ENCODE results near the gene NTMT1.

NTMT1 gene

GRCh38 chr9:129602598-129603415, 23.2 kb upstream of the NTMT1 start:
- H3K79me2 ChIP-seq, result no peaks in the 10 kb centered on the region
- no peak overlapping the region for H3K4me3 ChIP-seq (ENCODE audit: low read depth, low read length)
- no peak overlapping the region for H3K9ac ChIP-seq
- no peak overlapping the region for H2AFZ ChIP-seq
- no peak for TF ChIP-seq CTCF (IDR thresholded peaks at IDR 0.05)
- H3K27ac ChIP-seq, result no peak overlapping the region
- no peaks in the 10 kb centered on the region for H3K4me1 ChIP-seq
- no peak overlapping the region for H3K4me2 ChIP-seq (ENCODE audit: low read length)
- no peaks in the 10 kb centered on the region for H3K9me3 ChIP-seq (ENCODE audit: control insufficient read depth, low read length)
- no peaks in the 10 kb centered on the region for H3K27me3 ChIP-seq (ENCODE audit: control insufficient read depth, insufficient read depth, low read length)
- H3K36me3 ChIP-seq (ENCODE audit: control insufficient read depth, insufficient read depth, low read length), result no peaks in the 10 kb centered on the region

GRCh38 chr9:129604056-129604765, 21.8 kb upstream of the NTMT1 start:
- H3K27ac ChIP-seq, result no peak overlapping the region
- H3K4me3 ChIP-seq (ENCODE audit: low read depth, low read length), result no peak overlapping the region
- H3K36me3 ChIP-seq (ENCODE audit: control insufficient read depth, insufficient read depth, low read length), result no peaks in the 10 kb centered on the region
- H3K79me2 ChIP-seq, result no peaks in the 10 kb centered on the region
- H3K9me3 ChIP-seq (ENCODE audit: control insufficient read depth, low read length), result no peaks in the 10 kb centered on the region
- no peak overlapping the region for H3K9ac ChIP-seq
- peaks cover 5% of the 10 kb centered on the region for H3K4me1 ChIP-seq
- H2AFZ ChIP-seq, result no peak overlapping the region
- H3K27me3 ChIP-seq (ENCODE audit: control insufficient read depth, insufficient read depth, low read length), result no peaks in the 10 kb centered on the region
- H3K4me2 ChIP-seq (ENCODE audit: low read length), result no peak overlapping the region
- no peak for TF ChIP-seq CTCF (IDR thresholded peaks at IDR 0.05)

- H3K9ac ChIP-seq, result no peak overlapping the region
- no peak overlapping the region for H2AFZ ChIP-seq
- peaks cover 6% of the 10 kb centered on the region for H3K4me1 ChIP-seq
- H3K36me3 ChIP-seq (ENCODE audit: control insufficient read depth, insufficient read depth, low read length), result no peaks in the 10 kb centered on the region
- TF ChIP-seq CTCF (IDR thresholded peaks at IDR 0.05), result no peak
- no peaks in the 10 kb centered on the region for H3K79me2 ChIP-seq
- H3K4me3 ChIP-seq (ENCODE audit: low read depth, low read length), result no peak overlapping the region
- no peaks in the 10 kb centered on the region for H3K9me3 ChIP-seq (ENCODE audit: control insufficient read depth, low read length)
- H3K27me3 ChIP-seq (ENCODE audit: control insufficient read depth, insufficient read depth, low read length), result no peaks in the 10 kb centered on the region
- no peak overlapping the region for H3K27ac ChIP-seq
- H3K4me2 ChIP-seq (ENCODE audit: low read length), result no peak overlapping the region
Observed at GRCh38 chr9:129604766-129605163, 21.2 kb upstream of the NTMT1 start.

GRCh38 chr9:129606161-129607026, 19.6 kb upstream of the NTMT1 start:
- Histone ChIP-seq H3K4me1 (peaks cover 6% of the 10 kb centered on the region), H3K79me2 (no peaks in the 10 kb centered on the region), H2AFZ (no peak overlapping the region), H3K4me3 (ENCODE audit: low read depth, low read length) (no peak overlapping the region), H3K36me3 (ENCODE audit: control insufficient read depth, insufficient read depth, low read length) (no peaks in the 10 kb centered on the region), H3K27me3 (ENCODE audit: control insufficient read depth, insufficient read depth, low read length) (no peaks in the 10 kb centered on the region), H3K4me2 (ENCODE audit: low read length) (no peak overlapping the region), H3K9ac (no peak overlapping the region), H3K9me3 (ENCODE audit: control insufficient read depth, low read length) (no peaks in the 10 kb centered on the region), H3K27ac (peak overlapping the region; percentile 69)
- TF ChIP-seq CTCF (IDR thresholded peaks at IDR 0.05), result no peak
